T-helper 22 cell (primary cell): ENCODE data around the gene RIPOR1.
"Not testable (repeated sequence)": the region's sequence is repeated elsewhere in the genome, so short reads cannot be mapped to it uniquely, and the experiment has no call there.

ENCODE experiments used
- DNase-seq: peaks from one replicate; pipeline ENCODE4 v3.0.0-alpha.2; 2020; ENCODE audit warnings: low read depth

RIPOR1 gene

GRCh38 chr16:67528222-67528869 lies at the start of gene RIPOR1:
TSS of gene RIPOR1 (plus strand) at chr16:67528829. CDS start at chr16:67538447, 9,618 bp downstream.
- DNase-seq: peak; percentile 34

- DNase-seq: peak; percentile 96
Measured at GRCh38 chr16:67480833-67481560, 47.6 kb upstream of the RIPOR1 start, which contains the start of gene ATP6V0D1. TSS of gene ATP6V0D1 (minus strand) at chr16:67481157. CDS start at chr16:67481086, 71 bp downstream.

- peak; percentile 11 for DNase-seq
Measured at GRCh38 chr16:67481561-67482232, 46.9 kb upstream of the RIPOR1 start.

- no peak for DNase-seq
Measured at GRCh38 chr16:67482233-67482924, 46.2 kb upstream of the RIPOR1 start.

- DNase-seq: no peak
Measured at GRCh38 chr16:67483150-67483549, 45.5 kb upstream of the RIPOR1 start, which contains the start of gene AGRP. TSS of gene AGRP (minus strand) at chr16:67483547. CDS start at chr16:67483398, 149 bp downstream.

GRCh38 chr16:67483731-67484525 lies 44.7 kb upstream of the RIPOR1 start:
- no peak for DNase-seq

GRCh38 chr16:67486805-67487204 lies 41.8 kb upstream of the RIPOR1 start:
- no peak for DNase-seq

GRCh38 chr16:67487561-67487960 lies 41.1 kb upstream of the RIPOR1 start:
- DNase-seq: not testable (repeated sequence)

GRCh38 chr16:67489401-67490083 lies 39.1 kb upstream of the RIPOR1 start:
- DNase-seq: no peak

- DNase-seq: no peak
Measured at GRCh38 chr16:67490335-67491096, 38.1 kb upstream of the RIPOR1 start.

GRCh38 chr16:67499106-67499505 lies 29.5 kb upstream of the RIPOR1 start:
- DNase-seq: no peak

- no peak for DNase-seq
Measured at GRCh38 chr16:67504031-67505021, 24.3 kb upstream of the RIPOR1 start.

GRCh38 chr16:67506468-67506867 lies 22.2 kb upstream of the RIPOR1 start:
- no peak for DNase-seq

GRCh38 chr16:67509016-67509415 lies 19.6 kb upstream of the RIPOR1 start:
- DNase-seq: no peak

GRCh38 chr16:67513892-67514291 lies 14.7 kb upstream of the RIPOR1 start:
- not testable (repeated sequence) for DNase-seq

- peak; percentile 49 for DNase-seq
Measured at GRCh38 chr16:67514382-67514828, 14.2 kb upstream of the RIPOR1 start.

- no peak for DNase-seq
Measured at GRCh38 chr16:67516296-67517154, 12.1 kb upstream of the RIPOR1 start.

GRCh38 chr16:67517155-67517445 lies 11.5 kb upstream of the RIPOR1 start:
- no peak for DNase-seq
